ENCODE results near the gene NCF1. TPM values are rescaled to one million over a fixed set of nuclear protein-coding genes. Genes with fewer than 3 reads are reported as not detected.
"Not testable (repeated sequence)": the region's sequence is repeated elsewhere in the genome, so short reads cannot be mapped to it uniquely, and the experiment has no call there.

The NCF1 gene
- under 1 TPM; 0.50 to 0.59 TPM for total RNA-seq

DNA sequence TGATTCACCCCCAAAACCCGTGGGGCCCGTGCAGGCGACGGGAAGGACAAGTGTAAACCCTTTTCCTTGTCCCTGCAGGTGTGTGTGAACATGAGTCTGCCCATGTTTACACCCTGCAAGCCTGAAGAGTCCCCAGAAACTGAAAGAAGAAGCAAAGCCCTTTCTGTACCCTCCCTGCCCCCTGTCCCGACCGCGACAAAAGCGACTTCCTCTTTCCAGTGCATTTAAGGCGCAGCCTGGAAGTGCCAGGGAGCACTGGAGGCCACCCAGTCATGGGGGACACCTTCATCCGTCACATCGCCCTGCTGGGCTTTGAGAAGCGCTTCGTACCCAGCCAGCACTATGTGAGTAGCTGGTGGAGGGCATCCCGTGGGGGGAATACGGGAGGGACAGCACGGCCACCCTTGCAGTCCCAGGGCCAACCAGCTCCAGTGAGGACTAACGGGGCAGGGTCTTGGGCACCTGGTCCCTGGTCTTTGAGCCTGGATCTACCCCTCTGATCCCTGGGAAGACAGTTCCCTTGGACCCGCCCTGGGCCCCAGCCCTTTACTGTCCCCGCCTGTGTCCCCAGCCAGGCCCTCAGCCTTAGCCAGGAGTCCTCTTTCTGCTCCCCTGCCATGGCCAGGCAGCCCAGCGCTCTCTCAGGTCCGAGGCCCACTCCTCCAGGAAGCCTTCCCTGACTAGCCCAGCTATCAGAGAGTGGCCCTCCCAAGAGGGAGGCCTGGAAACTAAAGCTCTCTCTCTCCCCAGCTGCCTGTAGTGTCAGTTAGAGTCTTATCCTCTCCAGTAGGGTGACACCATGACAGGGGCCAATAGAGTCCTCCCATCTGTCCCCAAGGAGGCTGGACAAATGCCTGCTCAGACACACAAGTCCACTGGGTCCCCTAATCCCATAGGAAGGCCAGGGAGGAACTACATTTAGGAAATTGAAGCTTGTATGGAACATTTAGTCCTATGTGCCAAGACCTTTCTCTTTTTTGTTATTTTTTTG, at the start of gene NCF1:
Gene NCF1 (plus strand): TSS at position 252 of the 991 bp plus-strand sequence. CDS start 21 bp downstream, at position 273.
- H3K4me1 Mint-ChIP-seq (ENCODE audit: low read depth); H3K9me3 Mint-ChIP-seq; DNase-seq; H3K27me3 Mint-ChIP-seq (ENCODE audit: low read depth); CTCF ChIA-PET; intact Hi-C loops (cut with micrococcal nuclease); H3K36me3 Mint-ChIP-seq (ENCODE audit: low read depth); H3K27ac Mint-ChIP-seq; H3K4me3 Mint-ChIP-seq: not testable (repeated sequence)

DNA sequence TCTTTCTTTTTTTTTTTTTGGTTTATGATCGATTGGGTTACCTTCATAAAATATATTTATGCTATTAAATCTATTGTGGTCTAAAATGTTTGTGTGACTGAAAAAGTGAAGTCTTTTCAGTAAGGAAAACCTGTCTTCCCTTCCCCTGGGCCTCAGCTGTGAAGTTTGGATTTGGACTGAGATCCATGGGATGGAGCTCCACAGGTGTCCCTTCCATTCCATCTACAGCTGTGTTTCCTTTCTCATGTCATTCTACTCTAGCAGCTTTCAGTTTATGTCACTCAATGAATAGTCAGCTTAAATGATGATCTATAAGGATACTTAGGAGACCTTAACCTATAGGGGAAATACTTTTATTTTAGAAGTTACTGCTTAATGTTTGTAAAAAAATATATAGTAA, 48.0 kb upstream of the NCF1 start:
- intact Hi-C loops (cut with micrococcal nuclease), result no loop called here
- Mint-ChIP-seq H3K27me3 (ENCODE audit: low read depth) (no peaks in the 10 kb centered on the region), H3K4me3 (no peak overlapping the region), H3K9me3 (no peaks in the 10 kb centered on the region), H3K27ac (no peak overlapping the region), H3K4me1 (ENCODE audit: low read depth) (no peaks in the 10 kb centered on the region), H3K36me3 (ENCODE audit: low read depth) (peaks cover 6% of the 10 kb centered on the region)
- CTCF ChIA-PET, result interaction anchor here (0.5 kb wide), 1 partner anchor 113 kb away, joined by 3 read pairs; no protein-coding TSS in a partner anchor
- DNase-seq, result no peak

DNA sequence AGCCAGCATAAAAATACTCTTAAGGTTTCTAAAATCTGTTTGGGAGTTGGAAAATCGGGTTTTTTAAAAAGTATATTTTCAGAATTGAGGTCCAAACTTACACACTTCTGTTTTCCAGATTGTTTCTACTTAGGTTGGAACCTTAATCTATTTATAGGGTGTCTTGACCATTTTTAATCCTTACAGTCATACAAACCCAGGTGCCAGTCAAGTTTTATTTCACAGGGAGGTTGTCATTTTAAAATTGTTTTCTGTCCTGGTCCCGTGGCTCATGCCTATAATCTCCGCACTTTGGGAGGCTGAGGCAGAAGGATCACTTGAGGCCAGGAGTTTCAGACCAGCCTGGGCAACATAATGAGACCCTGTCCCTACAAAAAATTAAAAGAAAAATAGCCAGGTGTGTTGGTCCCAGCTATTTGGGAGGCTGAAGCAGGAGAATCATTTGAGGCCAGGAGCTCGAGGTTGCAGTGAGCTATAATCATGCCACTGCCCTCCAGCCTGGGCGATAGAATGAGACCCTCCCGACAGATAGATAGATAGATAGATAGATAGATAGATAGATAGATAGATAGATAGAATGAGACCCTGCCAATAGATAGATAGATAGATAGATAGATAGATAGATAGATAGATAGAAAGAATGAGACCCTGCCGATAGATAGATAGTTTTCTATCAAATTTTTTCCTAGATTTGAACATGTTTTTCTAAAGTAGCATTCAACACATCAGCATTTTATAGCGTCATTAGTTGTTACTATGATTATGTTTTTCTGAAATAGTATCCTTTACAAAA, 47.3 kb upstream of the NCF1 start:
- Mint-ChIP-seq H3K9me3 (no peaks in the 10 kb centered on the region), H3K36me3 (ENCODE audit: low read depth) (peaks cover 8% of the 10 kb centered on the region), H3K4me1 (ENCODE audit: low read depth) (no peaks in the 10 kb centered on the region), H3K27ac (no peak overlapping the region), H3K27me3 (ENCODE audit: low read depth) (no peaks in the 10 kb centered on the region), H3K4me3 (no peak overlapping the region)
- CTCF ChIA-PET, result no interaction called here
- no peak for DNase-seq
- intact Hi-C loops (cut with micrococcal nuclease), result no loop called here

DNA sequence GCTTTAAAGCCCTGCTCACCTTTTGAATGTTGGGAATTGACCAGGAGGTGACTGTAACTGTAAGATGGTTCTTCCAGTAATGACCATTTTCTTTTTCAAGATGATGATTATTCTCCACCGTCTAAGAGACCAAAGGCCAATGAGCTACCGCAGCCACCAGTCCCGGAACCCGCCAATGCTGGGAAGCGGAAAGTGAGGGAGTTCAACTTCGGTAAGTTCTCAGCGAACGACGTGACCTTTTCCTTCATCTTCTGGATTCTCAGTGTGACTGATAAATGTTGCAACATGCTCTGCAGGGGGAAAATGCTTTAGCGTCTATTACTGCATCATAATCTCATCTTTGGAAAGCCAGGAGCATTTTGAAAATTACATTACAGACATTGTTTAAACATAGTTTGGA, 45.1 kb upstream of the NCF1 start:
- H3K36me3 Mint-ChIP-seq (ENCODE audit: low read depth); H3K9me3 Mint-ChIP-seq; DNase-seq; intact Hi-C loops (cut with micrococcal nuclease); H3K27me3 Mint-ChIP-seq (ENCODE audit: low read depth); H3K4me3 Mint-ChIP-seq; H3K4me1 Mint-ChIP-seq (ENCODE audit: low read depth); H3K27ac Mint-ChIP-seq; CTCF ChIA-PET: not testable (repeated sequence)

DNA sequence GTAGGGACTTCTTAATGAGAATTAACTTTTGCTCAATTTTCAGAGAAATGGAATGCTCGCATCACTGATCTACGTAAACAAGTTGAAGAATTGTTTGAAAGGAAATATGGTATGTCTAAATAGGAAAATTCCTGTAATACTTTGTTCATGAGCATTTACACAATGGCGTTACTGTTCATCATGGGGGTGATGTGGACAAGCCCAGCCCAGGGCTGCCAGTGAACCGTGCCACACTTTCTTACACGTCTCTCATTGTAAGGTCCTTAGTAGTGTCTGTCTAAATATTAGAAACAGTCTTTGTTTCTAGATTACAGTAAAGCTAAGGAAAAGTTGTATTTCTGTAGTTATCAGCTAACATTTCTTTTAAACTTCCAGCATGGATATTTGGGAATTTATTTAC, 43.6 kb upstream of the NCF1 start:
- CTCF ChIA-PET; DNase-seq; H3K4me3 Mint-ChIP-seq; H3K4me1 Mint-ChIP-seq (ENCODE audit: low read depth); H3K36me3 Mint-ChIP-seq (ENCODE audit: low read depth); intact Hi-C loops (cut with micrococcal nuclease); H3K27me3 Mint-ChIP-seq (ENCODE audit: low read depth); H3K9me3 Mint-ChIP-seq; H3K27ac Mint-ChIP-seq: not testable (repeated sequence)

DNA sequence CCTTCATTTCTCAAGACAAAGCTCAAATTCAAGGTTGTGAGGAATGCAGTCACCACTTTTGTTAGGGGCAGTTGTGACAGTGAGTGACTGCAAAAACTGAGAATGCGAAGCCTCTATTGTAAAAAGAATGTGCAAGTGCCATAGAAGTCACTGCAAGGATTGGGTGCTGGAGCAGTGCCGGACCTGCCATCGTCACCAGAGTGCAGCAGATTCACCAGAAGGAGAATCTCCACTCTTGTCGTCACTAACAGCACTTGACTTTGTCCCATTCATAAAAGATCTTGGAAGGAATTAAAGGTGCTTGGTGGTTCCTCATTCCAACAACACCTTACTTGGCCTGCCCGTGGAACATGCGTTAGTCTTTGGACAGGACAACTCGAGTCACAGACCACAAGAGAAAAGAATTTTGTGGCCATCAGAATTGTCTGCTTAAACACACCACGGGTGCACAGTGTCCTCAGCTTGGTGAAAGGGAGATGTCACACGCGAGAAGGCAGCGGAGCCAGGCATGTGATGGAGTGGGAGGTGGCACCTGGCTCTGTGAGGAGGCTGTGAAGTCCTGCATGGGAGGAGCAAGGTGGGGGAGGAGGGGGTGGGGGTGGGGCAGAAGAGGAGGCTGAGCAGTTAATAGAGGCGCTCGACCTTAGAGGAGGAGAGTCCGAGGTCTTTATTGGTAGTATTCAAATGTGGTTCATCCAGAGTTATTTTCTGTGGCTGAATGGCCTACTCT, 33.7 kb upstream of the NCF1 start:
- CTCF ChIA-PET; DNase-seq; H3K4me3 Mint-ChIP-seq; H3K9me3 Mint-ChIP-seq; H3K4me1 Mint-ChIP-seq (ENCODE audit: low read depth); H3K27ac Mint-ChIP-seq; H3K27me3 Mint-ChIP-seq (ENCODE audit: low read depth); intact Hi-C loops (cut with micrococcal nuclease); H3K36me3 Mint-ChIP-seq (ENCODE audit: low read depth): not testable (repeated sequence)

DNA sequence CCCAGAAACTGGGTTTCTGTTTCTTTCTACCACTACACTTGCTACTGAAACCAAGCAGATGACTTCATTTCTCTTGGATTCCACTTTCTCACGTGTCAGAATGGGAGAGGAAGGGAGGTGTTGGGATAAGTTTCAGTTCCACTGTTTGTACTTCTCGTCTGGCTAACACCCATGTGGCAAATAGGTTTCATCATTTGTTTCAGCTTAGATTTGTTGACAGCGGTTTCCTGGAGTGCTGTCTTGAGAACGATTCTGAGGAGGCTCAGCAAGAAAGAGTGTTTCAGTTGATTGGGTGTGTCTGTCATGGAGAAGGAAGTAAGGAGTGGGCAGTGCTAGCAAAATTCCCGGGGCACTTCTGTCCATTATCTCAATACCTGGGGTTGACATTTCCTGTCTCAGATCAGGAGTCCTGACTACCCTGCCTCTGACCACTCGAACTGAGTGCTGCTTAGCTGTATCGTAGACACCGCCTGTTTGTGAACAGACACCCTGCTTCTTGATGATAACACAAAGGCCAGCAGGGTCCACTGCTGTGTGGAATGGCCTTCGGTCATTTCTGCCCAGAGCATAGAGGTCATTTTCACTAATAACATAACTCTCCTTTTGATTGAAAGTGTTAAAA, 29.8 kb upstream of the NCF1 start:
- H3K4me3 Mint-ChIP-seq; intact Hi-C loops (cut with micrococcal nuclease); H3K27me3 Mint-ChIP-seq (ENCODE audit: low read depth); H3K4me1 Mint-ChIP-seq (ENCODE audit: low read depth); H3K27ac Mint-ChIP-seq; H3K9me3 Mint-ChIP-seq; CTCF ChIA-PET; H3K36me3 Mint-ChIP-seq (ENCODE audit: low read depth); DNase-seq: not testable (repeated sequence)

DNA sequence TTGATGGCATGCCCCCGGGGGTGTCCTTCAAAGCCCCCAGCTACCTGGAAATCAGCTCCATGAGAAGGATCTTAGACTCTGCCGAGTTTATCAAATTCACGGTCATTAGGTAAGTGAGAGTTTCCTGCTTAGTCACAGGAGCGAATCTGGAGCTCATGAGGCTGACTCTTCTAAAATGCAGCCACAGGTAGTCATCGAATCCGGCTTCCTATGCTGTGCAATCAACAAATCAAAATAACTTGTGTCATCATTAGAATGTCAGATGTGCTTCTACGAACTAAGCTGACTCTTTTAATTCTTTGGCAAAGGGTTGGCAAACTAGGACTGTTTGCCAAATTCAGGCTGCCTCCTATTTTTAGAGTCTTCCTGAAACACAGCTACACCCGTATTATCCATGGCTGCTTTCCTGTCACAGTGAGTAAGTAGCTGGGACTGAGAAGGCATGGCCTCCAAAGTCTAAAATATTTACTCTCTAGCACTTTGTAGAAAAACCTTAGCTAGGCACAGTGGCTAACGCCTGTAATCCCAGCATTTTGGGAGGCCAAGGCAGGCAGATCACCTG, 19.8 kb upstream of the NCF1 start:
- H3K27ac Mint-ChIP-seq; H3K36me3 Mint-ChIP-seq (ENCODE audit: low read depth); H3K27me3 Mint-ChIP-seq (ENCODE audit: low read depth); H3K4me1 Mint-ChIP-seq (ENCODE audit: low read depth); DNase-seq; H3K9me3 Mint-ChIP-seq; intact Hi-C loops (cut with micrococcal nuclease); CTCF ChIA-PET; H3K4me3 Mint-ChIP-seq: not testable (repeated sequence)

DNA sequence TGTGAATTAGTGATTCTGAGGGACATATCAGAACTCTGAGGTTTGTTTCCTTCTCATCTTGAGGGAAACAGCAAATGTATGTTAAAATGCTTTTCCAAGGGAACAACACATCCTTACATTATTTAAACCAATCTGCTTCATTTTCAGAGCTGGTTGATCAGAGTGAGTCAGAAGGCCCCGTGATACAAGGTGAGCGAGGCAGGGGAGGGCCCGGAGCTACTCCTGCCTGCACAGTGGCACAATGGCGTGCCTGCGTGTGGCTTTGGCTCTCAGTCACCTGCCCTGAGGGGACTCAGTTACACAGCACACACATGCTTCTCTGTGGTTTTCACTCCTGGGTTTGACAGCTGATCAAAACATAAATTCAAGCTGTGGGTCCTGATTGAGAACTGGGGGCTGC, 17.1 kb upstream of the NCF1 start:
- H3K27me3 Mint-ChIP-seq (ENCODE audit: low read depth); H3K4me1 Mint-ChIP-seq (ENCODE audit: low read depth); H3K36me3 Mint-ChIP-seq (ENCODE audit: low read depth); H3K4me3 Mint-ChIP-seq; H3K9me3 Mint-ChIP-seq; intact Hi-C loops (cut with micrococcal nuclease); CTCF ChIA-PET; DNase-seq; H3K27ac Mint-ChIP-seq: not testable (repeated sequence)

DNA sequence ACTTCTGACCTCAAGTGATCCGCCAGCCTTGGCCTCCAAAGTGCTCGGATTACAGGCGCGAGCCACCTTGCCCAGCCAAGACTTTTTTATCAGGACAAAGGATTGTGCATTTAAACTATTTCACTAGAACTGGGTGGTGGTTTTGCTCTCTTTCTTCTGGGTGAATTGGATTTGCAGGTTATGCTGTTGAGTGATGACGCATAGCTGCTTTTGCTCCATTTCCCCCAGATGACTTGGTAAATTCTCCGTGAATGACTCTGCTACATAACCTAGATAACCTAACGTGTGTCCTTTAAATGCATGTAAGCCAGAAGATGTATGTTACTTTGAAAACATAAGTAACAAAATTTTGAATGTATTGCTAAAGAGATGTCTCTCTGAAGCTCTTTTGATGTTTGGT, 15.5 kb upstream of the NCF1 start:
- DNase-seq; H3K4me1 Mint-ChIP-seq (ENCODE audit: low read depth); H3K4me3 Mint-ChIP-seq; H3K9me3 Mint-ChIP-seq; CTCF ChIA-PET; H3K27me3 Mint-ChIP-seq (ENCODE audit: low read depth); H3K36me3 Mint-ChIP-seq (ENCODE audit: low read depth); H3K27ac Mint-ChIP-seq; intact Hi-C loops (cut with micrococcal nuclease): not testable (repeated sequence)

DNA sequence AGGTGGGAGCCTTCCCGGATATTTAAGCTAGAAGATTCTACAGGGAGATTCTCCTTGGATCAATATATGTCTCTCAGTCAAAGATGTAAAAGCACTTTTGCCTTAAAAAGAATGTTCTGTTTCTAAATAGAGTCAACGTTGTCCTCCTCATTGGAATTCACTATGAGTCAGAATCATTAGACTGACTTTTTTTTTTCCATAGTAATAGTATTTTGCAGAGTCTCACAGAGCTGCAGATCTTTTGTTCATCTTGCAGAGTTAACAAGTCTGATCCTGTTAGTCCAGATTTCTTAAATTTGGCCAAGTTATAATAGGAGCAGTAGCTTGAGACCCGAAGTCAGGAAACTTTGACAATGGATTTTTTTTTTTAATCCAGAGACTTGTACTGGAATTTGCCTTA, 14.8 kb upstream of the NCF1 start:
- intact Hi-C loops (cut with micrococcal nuclease); H3K4me1 Mint-ChIP-seq (ENCODE audit: low read depth); H3K4me3 Mint-ChIP-seq; CTCF ChIA-PET; H3K9me3 Mint-ChIP-seq; DNase-seq; H3K36me3 Mint-ChIP-seq (ENCODE audit: low read depth); H3K27me3 Mint-ChIP-seq (ENCODE audit: low read depth); H3K27ac Mint-ChIP-seq: not testable (repeated sequence)

Data from activated naive CD4-positive, alpha-beta T cell treated with anti-CD3 and anti-CD28 coated beads for 36 hours (primary cell).